Uterus (tissue), 2 donors: ENCODE data around the gene RASA2.

Experiments used
- CTCF ChIP-seq, 4 experiments: fragments of 200-600 bp in 2 of 4; fragments of 450-650 bp in 2 of 4; sonication (generic) in 2 of 4; IDR thresholded peaks; one replicate each; pipeline ENCODE4 v1.5.1; 2016 to 2019; ENCODE audit warnings: antibody characterized with exemption in 4 of 4, mild to moderate bottlenecking in 2 of 4, moderate library complexity in 1 of 4
- POLR2A ChIP-seq, 2 donors: fragments of 450-650 bp; IDR thresholded peaks; one replicate each; pipeline ENCODE4 v1.6.1; 2016; ENCODE audit warnings: antibody characterized with exemption in 2 of 2, mild to moderate bottlenecking in 1 of 2, moderate library complexity in 1 of 2

GRCh38 chr3:141647562-141647915 lies 160.7 kb downstream of the RASA2 start:
- TF ChIP-seq CTCF (IDR thresholded peaks at IDR 0.05) (no peak), POLR2A (IDR thresholded peaks at IDR 0.05) (no peak)
